ENCODE results near the gene ANK2. TPM values are rescaled to one million over a fixed set of nuclear protein-coding genes. Genes with fewer than 3 reads are reported as not detected.
A peak's percentile ranks its signal among the peaks of the same experiment; 100 is the strongest.

The ANK2 gene
- polyA plus RNA-seq, 3 donors, result 63.7 to 70.2 (median 65.4) TPM

- DNase-seq, result no peak
Measured at GRCh38 chr4:113090954-113091353, 41.5 kb downstream of the ANK2 start.

GRCh38 chr4:113094331-113094730 lies 44.9 kb downstream of the ANK2 start:
- no peak for DNase-seq

- DNase-seq, result no peak
Measured at GRCh38 chr4:113094802-113095201, 45.3 kb downstream of the ANK2 start.

- no peak for DNase-seq
Measured at GRCh38 chr4:113101669-113102068, 52.2 kb downstream of the ANK2 start.

- no peak for DNase-seq
Measured at GRCh38 chr4:113103556-113103955, 54.1 kb downstream of the ANK2 start.

DNA sequence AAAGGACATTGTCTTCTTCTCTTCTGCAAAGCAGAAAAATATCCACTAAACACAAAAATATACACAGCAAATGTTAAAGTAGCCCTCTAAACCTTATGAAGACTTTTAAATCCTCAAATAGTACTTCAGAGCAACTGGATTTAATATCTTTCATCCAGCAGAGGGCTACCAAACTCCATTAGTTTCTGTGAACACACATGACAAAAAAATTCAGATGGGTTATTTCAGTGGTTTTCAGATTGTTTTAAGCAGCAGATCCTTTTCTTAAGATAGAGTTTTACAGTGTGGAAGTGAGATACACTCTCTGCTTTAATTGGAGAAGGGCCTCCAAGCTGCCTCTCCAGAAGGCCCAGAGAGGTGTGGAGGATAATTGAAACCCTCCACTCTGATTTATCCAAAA lies 56.7 kb downstream of the ANK2 start:
- no peak for DNase-seq

DNA sequence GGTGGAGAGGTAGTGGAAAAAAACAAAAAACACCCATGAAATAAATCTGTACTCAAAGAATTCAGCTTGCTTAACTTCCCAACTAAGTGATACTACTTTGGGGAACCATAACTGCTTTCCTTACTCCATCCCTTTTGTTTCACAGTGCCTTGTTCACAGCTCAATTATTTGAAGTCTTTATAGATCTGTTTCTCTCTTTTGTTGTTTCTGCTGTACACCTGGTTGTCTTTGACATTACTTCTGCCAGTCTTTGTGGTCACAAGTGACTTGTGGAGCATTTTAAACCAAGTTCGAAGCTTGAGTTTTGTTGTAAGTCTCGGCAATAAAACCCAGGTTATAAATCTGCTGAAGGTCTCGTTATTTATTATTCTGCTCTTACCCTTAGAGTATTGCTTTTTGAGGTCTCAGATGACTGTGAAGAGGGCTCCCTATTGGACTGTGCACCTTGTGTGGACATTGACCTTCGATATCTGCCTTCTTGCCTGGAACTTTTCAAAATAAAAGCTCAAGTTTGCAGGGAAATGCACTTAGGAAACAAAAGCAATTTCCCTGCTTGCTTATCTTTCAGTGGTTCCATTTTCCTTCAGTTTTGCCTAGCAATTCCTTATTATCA lies 59.8 kb downstream of the ANK2 start:
- DNase-seq, result peak; percentile 68

- no peak for DNase-seq
Measured at GRCh38 chr4:113112338-113112978, 63.0 kb downstream of the ANK2 start.

GRCh38 chr4:113113151-113113550 lies 63.7 kb downstream of the ANK2 start:
- DNase-seq, result no peak

GRCh38 chr4:113114884-113115283 lies 65.4 kb downstream of the ANK2 start:
- DNase-seq, result no peak

DNA sequence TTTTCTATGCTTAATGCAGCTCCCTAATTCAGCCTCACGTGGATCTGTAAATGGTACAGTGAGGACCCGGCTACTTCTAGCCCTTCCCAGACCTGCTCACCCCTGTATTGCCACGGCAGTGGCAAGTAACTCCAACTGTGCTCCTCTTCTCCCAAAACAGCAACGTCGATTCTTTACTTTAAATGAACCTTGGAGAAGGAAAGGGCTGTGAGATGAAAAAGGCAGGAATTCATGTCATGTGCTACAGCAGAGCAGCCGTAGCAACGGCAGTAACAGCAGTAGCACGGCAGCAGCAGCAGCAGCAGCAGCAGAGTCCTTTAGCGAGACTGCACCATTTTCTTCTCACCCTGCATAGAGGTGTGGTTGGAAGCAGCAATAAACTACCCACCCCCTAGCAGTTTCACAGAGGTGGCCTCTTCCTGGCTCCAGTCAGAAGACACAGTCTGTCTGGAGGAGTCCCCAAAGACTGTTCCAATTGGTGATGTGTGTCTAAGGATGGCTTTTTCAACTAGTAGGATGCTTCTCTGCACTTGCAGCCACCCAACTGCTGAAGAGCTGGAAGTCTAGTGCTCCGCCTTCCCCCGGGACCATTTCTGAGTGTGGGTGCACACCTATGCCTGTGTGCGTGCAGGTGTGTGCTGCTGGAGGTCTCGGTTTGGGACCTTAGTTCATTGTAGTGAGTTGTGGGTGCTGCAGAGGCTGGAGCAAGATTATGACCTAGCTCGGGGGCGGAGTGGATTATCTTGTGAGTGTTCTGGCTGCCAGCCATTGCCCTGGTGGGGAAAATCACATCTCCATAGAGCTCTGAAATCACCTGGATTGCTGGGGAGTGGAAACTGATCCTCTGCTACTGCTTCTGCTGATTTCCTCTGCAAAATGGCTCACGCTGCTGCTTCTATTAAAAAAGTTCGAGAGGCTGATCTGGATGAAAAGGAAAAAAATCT lies 67.2 kb downstream of the ANK2 start:
- DNase-seq, result no peak

DNA sequence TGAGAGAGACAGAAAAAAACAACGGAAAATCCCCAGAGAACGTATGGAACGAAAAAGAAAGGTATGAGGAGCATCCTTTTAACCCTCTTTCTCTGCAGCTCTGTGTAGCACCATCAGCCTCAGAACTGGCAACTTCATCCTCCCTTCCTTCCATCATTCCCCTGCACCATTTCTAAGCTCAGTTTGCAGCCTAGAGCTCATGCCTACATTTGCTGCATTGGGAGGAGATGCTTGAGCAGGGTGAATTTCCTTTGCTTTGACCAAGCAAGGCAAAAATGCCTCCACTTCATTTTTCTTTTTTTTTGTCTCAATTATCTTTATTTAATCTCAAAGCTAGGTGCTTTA lies 67.9 kb downstream of the ANK2 start:
- no peak for DNase-seq

DNA sequence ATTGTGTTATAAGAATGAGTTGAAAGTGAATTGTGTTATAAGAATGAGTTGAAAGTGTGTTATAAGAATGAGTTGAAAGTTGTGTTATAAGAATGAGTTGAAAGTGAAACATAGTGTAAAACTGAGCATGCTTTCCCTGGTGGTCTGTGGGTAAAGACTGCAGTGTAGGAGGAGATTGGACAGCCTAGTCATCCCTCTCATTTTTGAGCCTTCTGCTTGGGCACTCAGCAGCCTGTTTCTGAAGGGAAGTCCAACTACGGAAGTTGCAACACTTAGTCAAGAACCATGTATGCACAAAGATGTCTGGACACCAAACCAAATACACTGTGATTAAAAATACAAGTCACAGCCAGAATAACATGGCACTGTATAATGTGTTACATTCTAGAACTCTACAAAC lies 72.6 kb downstream of the ANK2 start:
- no peak for DNase-seq

GRCh38 chr4:113125418-113125817 lies 76.0 kb downstream of the ANK2 start:
- no peak for DNase-seq

- DNase-seq, result no peak
Measured at GRCh38 chr4:113131136-113131535, 81.7 kb downstream of the ANK2 start.

DNA sequence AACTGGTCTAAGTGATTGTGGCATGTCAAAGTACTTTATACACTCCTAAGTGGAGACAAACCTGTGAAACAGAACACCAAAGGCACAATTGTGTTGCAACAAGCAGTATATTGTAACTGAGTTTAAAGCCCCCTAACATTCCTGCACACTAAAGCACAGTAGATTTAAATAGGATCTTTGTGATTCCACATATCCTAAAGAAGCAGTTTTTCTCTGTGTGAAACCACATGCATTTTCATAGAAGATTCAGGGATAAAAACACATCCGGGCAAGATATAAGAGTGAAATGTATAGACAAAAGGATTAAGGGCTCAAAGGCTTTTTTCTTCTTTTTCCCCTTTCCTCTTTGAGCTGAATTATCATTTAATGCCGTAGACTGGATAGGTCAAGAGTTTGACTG lies 82.2 kb downstream of the ANK2 start:
- no peak for DNase-seq

- DNase-seq, result no peak
Measured at GRCh38 chr4:113141901-113142346, 92.5 kb downstream of the ANK2 start.

DNA sequence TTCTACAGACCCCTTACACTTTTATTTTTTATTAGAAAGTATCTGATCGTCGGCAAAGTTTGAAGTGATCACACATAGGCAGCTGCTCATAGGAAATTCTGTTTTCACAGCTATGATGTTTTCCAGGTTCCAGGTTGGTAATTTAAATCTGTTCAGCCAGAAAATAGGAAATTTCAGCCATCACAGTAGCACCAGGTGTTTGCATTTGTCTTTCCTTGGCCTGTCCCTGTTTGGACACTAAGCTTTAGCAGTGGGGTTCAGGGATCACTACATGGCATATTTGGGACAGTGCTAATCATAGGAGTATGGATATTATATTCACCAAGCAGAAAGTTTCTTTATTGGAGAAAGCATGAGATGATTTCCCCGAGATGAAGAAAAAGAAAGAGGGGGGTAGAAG lies 92.9 kb downstream of the ANK2 start:
- no peak for DNase-seq

DNA sequence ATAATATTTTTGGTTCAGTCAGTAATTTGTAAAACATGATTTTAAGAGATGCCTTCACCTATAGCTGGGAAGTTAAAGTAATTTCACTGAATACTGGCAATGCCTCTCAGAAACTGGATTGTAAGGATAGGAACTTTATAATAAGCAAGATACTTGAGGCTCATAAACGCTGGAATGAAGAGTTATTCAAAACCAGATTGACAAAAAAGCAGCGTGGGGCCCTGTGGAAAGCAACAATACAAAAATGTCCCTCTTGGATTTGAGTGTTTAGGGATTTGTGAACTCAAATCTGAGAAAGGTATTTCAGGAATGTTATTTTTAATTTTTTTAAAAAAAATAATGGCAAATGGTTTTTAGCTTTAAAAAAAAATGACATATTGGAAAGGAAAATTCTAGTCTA lies 94.6 kb downstream of the ANK2 start:
- DNase-seq, result no peak

DNA sequence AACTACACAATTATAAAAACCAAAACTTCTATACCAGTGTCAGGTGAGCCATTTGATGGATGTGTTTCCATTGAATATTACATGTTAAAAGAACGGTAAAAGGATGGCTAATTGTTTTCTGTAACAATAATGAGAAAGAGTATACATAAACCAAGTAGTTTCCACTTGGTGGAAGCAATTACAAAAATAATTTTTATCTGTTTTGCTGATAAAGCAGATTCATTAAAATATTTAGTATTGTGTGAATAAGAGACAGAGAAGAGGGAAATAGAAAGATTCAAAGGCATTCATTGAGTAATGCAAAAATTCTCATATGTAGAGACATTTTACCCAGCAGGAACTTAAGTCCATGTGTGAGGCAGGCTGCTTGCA lies 95.7 kb downstream of the ANK2 start:
- DNase-seq, result no peak

DNA sequence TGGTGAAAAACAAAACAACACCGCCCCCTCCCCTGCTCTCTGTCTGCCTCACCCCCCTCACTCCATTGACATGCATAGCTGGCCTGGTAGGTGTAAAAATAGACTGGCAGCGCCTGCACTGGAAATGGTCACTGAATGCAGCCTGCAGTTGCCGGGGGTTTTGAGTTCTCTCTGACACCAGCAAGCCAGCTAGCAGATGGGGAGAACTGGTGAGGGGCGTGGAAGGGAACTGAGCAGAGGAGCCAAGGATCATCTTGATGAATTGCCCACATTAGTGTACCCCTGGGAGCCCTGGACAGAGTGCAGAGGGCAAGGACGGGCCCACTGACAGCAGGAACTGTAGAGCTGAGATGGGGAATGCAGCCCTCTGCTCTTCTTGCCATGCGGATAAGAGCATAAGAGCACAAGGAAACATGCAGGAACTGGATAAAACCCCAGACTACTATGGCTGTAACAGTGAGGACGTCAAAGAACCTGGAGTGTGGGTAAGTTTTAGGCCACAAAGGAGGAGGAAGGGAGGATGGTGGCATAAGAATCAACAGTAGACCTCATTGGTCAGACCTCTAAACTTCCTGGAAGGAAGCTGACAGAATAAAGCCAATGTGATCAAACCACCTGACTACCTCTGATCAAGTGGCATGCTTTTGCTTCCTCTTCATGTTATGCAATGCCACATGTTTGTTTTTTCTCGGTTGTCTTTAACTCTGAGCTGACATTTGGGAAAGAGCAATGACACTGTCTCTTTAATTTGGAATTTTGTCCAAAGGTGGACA lies 96.3 kb downstream of the ANK2 start:
- peak; percentile 48 for DNase-seq

GRCh38 chr4:113146876-113147358 lies 97.5 kb downstream of the ANK2 start:
- no peak for DNase-seq

All from renal pelvis (tissue), 4 donors.